GM12873 (cell line): ENCODE results near the gene FAT3.

Source experiments
- TF ChIP-seq, protein P1 (sequence below): IDR thresholded peaks from 2 replicates; pipeline ENCODE4 v1.5.1; 2012; ENCODE audit warnings: low read depth, mild to moderate bottlenecking, moderate library complexity, low read length, control low read depth; ENCODE audit not compliant: insufficient read depth; ENCODE audit errors: missing control alignments

The FAT3 gene

DNA sequence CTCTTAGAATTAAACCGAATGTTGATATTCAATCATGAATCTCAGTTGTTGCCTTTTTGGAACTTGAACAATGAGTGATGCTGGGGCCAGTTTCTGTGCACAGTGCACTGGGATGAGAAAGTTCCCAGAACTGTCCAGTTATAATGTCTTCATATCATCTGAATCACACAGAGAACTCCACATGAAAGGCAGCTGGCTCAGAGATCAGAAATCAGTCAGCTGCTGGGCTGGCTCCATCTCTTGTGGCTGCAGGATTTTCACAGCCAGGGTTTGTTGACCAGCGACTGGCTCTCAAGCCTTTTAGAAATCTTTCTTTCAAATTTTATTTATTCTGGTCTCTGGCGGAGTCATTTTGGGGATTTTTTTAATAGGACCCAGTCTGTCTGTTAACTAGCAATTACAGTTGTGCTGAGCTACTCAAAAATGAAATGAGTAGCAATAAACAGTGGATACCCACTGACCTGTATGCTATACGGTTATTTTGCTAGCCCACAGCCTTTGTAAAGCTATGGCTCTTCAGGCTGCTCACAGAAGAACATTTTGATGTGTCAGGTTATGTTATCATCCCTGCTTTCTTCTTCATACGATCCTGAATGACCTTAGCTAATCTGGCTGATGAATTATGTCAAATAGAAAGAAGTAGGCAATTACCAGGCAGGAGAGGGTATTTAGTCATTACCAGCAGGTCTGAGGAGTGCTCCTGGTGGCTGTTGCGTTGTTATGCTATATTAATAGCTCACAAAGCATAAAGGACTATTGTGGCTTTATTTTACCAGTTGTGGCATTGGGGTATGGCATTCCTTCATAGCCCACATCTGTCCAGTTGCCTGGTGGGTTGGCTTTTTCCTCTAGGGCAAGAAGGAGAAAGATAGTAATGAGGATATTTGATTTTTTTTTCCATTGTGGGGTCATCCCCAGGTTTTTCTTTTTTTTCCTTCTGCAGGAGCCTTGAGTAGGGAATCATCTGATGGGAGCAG lies 3.6 kb downstream of the FAT3 start:
- TF ChIP-seq, protein P1, sequence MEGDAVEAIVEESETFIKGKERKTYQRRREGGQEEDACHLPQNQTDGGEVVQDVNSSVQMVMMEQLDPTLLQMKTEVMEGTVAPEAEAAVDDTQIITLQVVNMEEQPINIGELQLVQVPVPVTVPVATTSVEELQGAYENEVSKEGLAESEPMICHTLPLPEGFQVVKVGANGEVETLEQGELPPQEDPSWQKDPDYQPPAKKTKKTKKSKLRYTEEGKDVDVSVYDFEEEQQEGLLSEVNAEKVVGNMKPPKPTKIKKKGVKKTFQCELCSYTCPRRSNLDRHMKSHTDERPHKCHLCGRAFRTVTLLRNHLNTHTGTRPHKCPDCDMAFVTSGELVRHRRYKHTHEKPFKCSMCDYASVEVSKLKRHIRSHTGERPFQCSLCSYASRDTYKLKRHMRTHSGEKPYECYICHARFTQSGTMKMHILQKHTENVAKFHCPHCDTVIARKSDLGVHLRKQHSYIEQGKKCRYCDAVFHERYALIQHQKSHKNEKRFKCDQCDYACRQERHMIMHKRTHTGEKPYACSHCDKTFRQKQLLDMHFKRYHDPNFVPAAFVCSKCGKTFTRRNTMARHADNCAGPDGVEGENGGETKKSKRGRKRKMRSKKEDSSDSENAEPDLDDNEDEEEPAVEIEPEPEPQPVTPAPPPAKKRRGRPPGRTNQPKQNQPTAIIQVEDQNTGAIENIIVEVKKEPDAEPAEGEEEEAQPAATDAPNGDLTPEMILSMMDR: no peak

DNA sequence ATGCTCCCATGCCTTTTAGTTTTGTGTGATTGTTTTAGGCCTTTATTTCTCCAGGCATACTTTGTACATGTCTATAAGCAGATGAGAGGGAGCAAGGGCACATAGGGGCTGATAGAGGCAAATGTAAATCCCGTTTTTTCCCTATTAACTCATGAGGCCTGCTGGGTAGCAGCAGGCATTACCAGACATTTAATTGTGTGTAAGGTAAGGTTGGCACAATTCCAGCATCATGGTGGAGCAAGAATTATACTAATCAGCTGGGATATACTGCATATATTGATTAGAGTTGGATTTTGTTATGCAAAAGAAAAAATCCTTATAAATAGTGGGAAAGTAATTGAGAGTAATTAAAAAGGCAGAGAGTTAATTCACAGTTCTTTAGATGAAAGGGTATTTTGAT lies 12.2 kb downstream of the FAT3 start:
- TF ChIP-seq, protein P1: no peak

- TF ChIP-seq, protein P1: no peak
Measured at GRCh38 chr11:92240916-92241315, 16.3 kb downstream of the FAT3 start.

- TF ChIP-seq, protein P1: no peak
Measured at GRCh38 chr11:92245700-92246271, 21.2 kb downstream of the FAT3 start.

DNA sequence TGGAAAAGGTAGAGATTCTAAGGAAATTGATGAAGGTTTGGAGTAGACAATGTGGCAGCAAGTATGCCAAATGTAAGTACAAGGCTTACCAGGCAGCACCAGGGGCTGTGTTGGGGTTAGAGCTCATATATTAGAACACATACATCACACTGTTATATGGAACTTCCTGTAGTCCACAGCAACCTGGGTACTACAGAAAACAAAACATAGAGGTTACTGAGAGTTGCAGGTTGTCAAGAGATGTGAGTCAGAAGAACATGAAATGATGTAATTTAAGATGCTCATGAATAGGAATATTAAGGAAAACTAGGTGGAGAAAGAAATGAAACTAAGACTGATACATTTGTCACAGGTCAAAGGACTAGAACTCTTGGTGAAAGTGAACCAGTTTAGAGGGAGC lies 22.0 kb downstream of the FAT3 start:
- TF ChIP-seq, protein P1: no peak

- TF ChIP-seq, protein P1: no peak
Measured at GRCh38 chr11:92249156-92249753, 24.6 kb downstream of the FAT3 start.

DNA sequence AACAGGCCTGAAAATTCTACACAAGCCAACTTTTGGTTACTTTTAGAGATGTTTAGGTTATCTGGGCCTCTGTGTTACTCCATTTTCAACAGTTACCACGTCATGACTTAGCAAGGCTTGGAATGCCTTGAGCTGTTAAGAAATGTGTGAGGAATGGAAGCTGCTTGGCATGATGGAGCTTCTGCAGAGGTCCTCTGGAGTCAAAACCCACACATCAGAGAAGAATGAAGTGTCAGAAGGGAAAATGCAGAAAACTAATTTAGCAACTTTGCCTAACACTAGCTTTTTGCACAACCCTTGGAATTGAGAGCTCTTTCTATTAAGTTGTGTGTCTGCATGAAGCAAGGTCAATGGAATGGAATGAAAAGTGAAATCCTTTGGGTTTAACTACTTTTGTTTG lies 27.4 kb downstream of the FAT3 start:
- TF ChIP-seq, protein P1: no peak
